Parathyroid adenoma (tissue), 2 donors: Measurements from ENCODE around the gene NACC1.

Experiments
- H2AFZ ChIP-seq: fragments of 300-600 bp; sonication (generic); one replicate; pipeline ENCODE4 v1.7.0; 2017; ENCODE audit warnings: antibody characterized with exemption, mild to moderate bottlenecking
- H3K27ac ChIP-seq: fragments of 300-600 bp; sonication (generic); one replicate; pipeline ENCODE4 v1.7.0; 2017
- H3K27me3 ChIP-seq: fragments of 300-600 bp; sonication (generic); one replicate; pipeline ENCODE4 v1.7.0; 2017; ENCODE audit warnings: low read length; ENCODE audit not compliant: control insufficient read depth, insufficient read depth
- H3K36me3 ChIP-seq: fragments of 300-600 bp; sonication (generic); one replicate; pipeline ENCODE4 v1.7.0; 2017; ENCODE audit warnings: low read length; ENCODE audit not compliant: control insufficient read depth, insufficient read depth
- H3K4me1 ChIP-seq: fragments of 300-600 bp; sonication (generic); one replicate; pipeline ENCODE4 v1.7.0; 2017; ENCODE audit warnings: control low read depth
- H3K4me2 ChIP-seq: fragments of 300-600 bp; sonication (generic); one replicate; pipeline ENCODE4 v1.7.0; 2017; ENCODE audit warnings: low read length
- H3K4me3 ChIP-seq: fragments of 300-600 bp; sonication (generic); one replicate; pipeline ENCODE4 v1.7.0; 2017; ENCODE audit warnings: low read depth, low read length
- H3K79me2 ChIP-seq: fragments of 300-600 bp; sonication (generic); one replicate; pipeline ENCODE4 v1.7.0; 2017; ENCODE audit warnings: control low read depth
- H3K9ac ChIP-seq: fragments of 300-600 bp; sonication (generic); one replicate; pipeline ENCODE4 v1.7.0; 2017; ENCODE audit warnings: mild to moderate bottlenecking
- H3K9me3 ChIP-seq: fragments of 300-600 bp; sonication (generic); one replicate; pipeline ENCODE4 v1.7.0; 2017; ENCODE audit warnings: low read length; ENCODE audit not compliant: control insufficient read depth
- CTCF ChIP-seq: fragments of 300-600 bp; sonication (generic); IDR thresholded peaks from one replicate; pipeline ENCODE4 v1.7.0; 2017; ENCODE audit warnings: antibody characterized with exemption, mild to moderate bottlenecking
- donor health status: primary hyperparathyroidism.

NACC1 gene

GRCh38 chr19:13082192-13083007 lies 35.7 kb upstream of the NACC1 start:
- Histone ChIP-seq H3K27ac (no peak overlapping the region), H3K36me3 (no peaks in the 10 kb centered on the region)

GRCh38 chr19:13083008-13083404 lies 35.1 kb upstream of the NACC1 start:
- Histone ChIP-seq H3K4me3 (no peak overlapping the region), H3K79me2 (no peaks in the 10 kb centered on the region), H3K36me3 (no peaks in the 10 kb centered on the region), H3K27me3 (no peaks in the 10 kb centered on the region), H3K4me2 (no peak overlapping the region), H3K4me1 (no peaks in the 10 kb centered on the region), H3K9ac (no peak overlapping the region), H3K9me3 (no peaks in the 10 kb centered on the region), H2AFZ (no peak overlapping the region), H3K27ac (no peak overlapping the region)
- TF ChIP-seq CTCF: no peak

More at GRCh38 chr19:13082192-13083007, 35.7 kb upstream of the NACC1 start:
- no peaks in the 10 kb centered on the region for H3K9me3 ChIP-seq
- H3K4me3 ChIP-seq: no peak overlapping the region
- H2AFZ ChIP-seq: no peak overlapping the region
- no peak for TF ChIP-seq CTCF
- no peaks in the 10 kb centered on the region for H3K79me2 ChIP-seq
- no peaks in the 10 kb centered on the region for H3K27me3 ChIP-seq
- H3K4me2 ChIP-seq: no peak overlapping the region
- H3K4me1 ChIP-seq: no peaks in the 10 kb centered on the region
- no peak overlapping the region for H3K9ac ChIP-seq

GRCh38 chr19:13083627-13084026 lies 34.4 kb upstream of the NACC1 start:
- H3K4me3 ChIP-seq: no peak overlapping the region
- TF ChIP-seq CTCF: no peak
- no peaks in the 10 kb centered on the region for H3K4me1 ChIP-seq
- H2AFZ ChIP-seq: no peak overlapping the region
- H3K9me3 ChIP-seq: no peaks in the 10 kb centered on the region
- H3K79me2 ChIP-seq: no peaks in the 10 kb centered on the region
- no peaks in the 10 kb centered on the region for H3K27me3 ChIP-seq
- H3K9ac ChIP-seq: no peak overlapping the region
- H3K27ac ChIP-seq: no peak overlapping the region
- H3K36me3 ChIP-seq: no peaks in the 10 kb centered on the region
- no peak overlapping the region for H3K4me2 ChIP-seq

GRCh38 chr19:13085666-13086065 lies 32.4 kb upstream of the NACC1 start:
- no peaks in the 10 kb centered on the region for H3K79me2 ChIP-seq
- no peak for TF ChIP-seq CTCF
- H3K27ac ChIP-seq: no peak overlapping the region

GRCh38 chr19:13086341-13086740 lies 31.7 kb upstream of the NACC1 start:
- no peaks in the 10 kb centered on the region for H3K4me1 ChIP-seq

More at GRCh38 chr19:13085666-13086065, 32.4 kb upstream of the NACC1 start:
- Histone ChIP-seq H3K36me3 (no peaks in the 10 kb centered on the region), H3K4me1 (no peaks in the 10 kb centered on the region), H3K27me3 (no peaks in the 10 kb centered on the region), H3K9me3 (no peaks in the 10 kb centered on the region), H3K4me3 (no peak overlapping the region), H3K9ac (no peak overlapping the region), H2AFZ (no peak overlapping the region), H3K4me2 (no peak overlapping the region)

More at GRCh38 chr19:13086341-13086740, 31.7 kb upstream of the NACC1 start:
- TF ChIP-seq CTCF: no peak
- Histone ChIP-seq H3K4me3 (no peak overlapping the region), H3K4me2 (no peak overlapping the region), H3K9ac (no peak overlapping the region), H2AFZ (no peak overlapping the region), H3K36me3 (no peaks in the 10 kb centered on the region), H3K27me3 (no peaks in the 10 kb centered on the region), H3K27ac (no peak overlapping the region), H3K79me2 (no peaks in the 10 kb centered on the region), H3K9me3 (no peaks in the 10 kb centered on the region)
